CD8-positive, alpha-beta memory T cell (primary cell): ENCODE results near the gene ITGAE. TPM values are rescaled to one million over a fixed set of nuclear protein-coding genes. Genes with fewer than 3 reads are reported as not detected.
A peak's percentile ranks its signal among the peaks of the same experiment; 100 is the strongest.
"Not testable (repeated sequence)": the region's sequence is repeated elsewhere in the genome, so short reads cannot be mapped to it uniquely, and the experiment has no call there.

Source experiments
- CTCF ChIA-PET: fragments of 350-600 bp; sonication (Branson Sonifier 250); formaldehyde crosslinking; loops from one replicate; lab custom pipeline; 2021; ENCODE audit warnings: antibody characterized with exemption; lab: Charles Lee
- POLR2A ChIA-PET: fragments of 350-600 bp; sonication (Branson Sonifier 250); formaldehyde crosslinking; loops from one replicate; lab custom pipeline; 2021; ENCODE audit warnings: antibody characterized with exemption; lab: Charles Lee
- DNase-seq, 5 donors: peaks; one replicate each; pipeline versions ENCODE4 v3.0.0 to v3.0.0-alpha.2; 2020 to 2022; ENCODE audit warnings: mixed read lengths in 1 of 5
- H3K27ac ChIP-seq: one replicate; pipeline ENCODE4 v1.7.0; 2013; ENCODE audit warnings: low read depth, mild to moderate bottlenecking, low read length, moderate library complexity
- H3K27me3 ChIP-seq: 2 replicates; pipeline ENCODE4 v1.7.0; 2013; ENCODE audit warnings: low read length, mild to moderate bottlenecking; ENCODE audit not compliant: insufficient read depth, poor library complexity, severe bottlenecking
- H3K36me3 ChIP-seq: 2 replicates; pipeline ENCODE4 v1.7.0; 2013; ENCODE audit warnings: mild to moderate bottlenecking, low read length, moderate library complexity; ENCODE audit not compliant: insufficient read depth
- H3K4me1 ChIP-seq: 2 replicates; pipeline ENCODE4 v1.7.0; 2013; ENCODE audit warnings: mild to moderate bottlenecking, low read length, moderate library complexity; ENCODE audit not compliant: insufficient read depth
- H3K4me3 ChIP-seq: 2 replicates; pipeline ENCODE4 v1.7.0; 2013; ENCODE audit warnings: mild to moderate bottlenecking, low read length
- H3K9me3 ChIP-seq: 2 replicates; pipeline ENCODE4 v1.7.0; 2013; ENCODE audit warnings: mild to moderate bottlenecking, low read length
- H3K27ac Mint-ChIP-seq, 8 donors: one replicate each; pipeline ENCODE4 v1.8.0; 2020 to 2021; ENCODE audit warnings: mixed read lengths in 8 of 8, mild to moderate bottlenecking in 6 of 8, inconsistent platforms in 3 of 8, moderate library complexity in 3 of 8
- H3K27me3 Mint-ChIP-seq, 2 donors: one replicate each; pipeline ENCODE4 v1.8.0; 2020 to 2021; ENCODE audit warnings: mixed read lengths in 2 of 2, mild to moderate bottlenecking in 1 of 2, moderate library complexity in 1 of 2
- H3K36me3 Mint-ChIP-seq, 3 donors: one replicate each; pipeline ENCODE4 v1.8.0; 2020 to 2021; ENCODE audit warnings: mixed read lengths in 3 of 3, inconsistent platforms in 1 of 3, mild to moderate bottlenecking in 1 of 3
- H3K4me1 Mint-ChIP-seq, 3 donors: one replicate each; pipeline ENCODE4 v1.8.0; 2020 to 2021; ENCODE audit warnings: mixed read lengths in 3 of 3, inconsistent platforms in 1 of 3, mild to moderate bottlenecking in 1 of 3
- H3K4me3 Mint-ChIP-seq, 7 donors: one replicate each; pipeline ENCODE4 v1.8.0; 2020 to 2021; ENCODE audit warnings: mixed read lengths in 7 of 7, mild to moderate bottlenecking in 6 of 7, moderate library complexity in 4 of 7, inconsistent platforms in 2 of 7
- H3K9me3 Mint-ChIP-seq, 5 donors: one replicate each; pipeline ENCODE4 v1.8.0; 2020 to 2022; ENCODE audit warnings: mixed read lengths in 5 of 5, mild to moderate bottlenecking in 3 of 5, moderate library complexity in 2 of 5, inconsistent platforms in 1 of 5
- polyA plus RNA-seq: library from polyadenylated mRNA; unstranded; fragments of 300-500 nt; fragmentation: Illumina TruSeq; gene quantifications from one replicate; pipeline ENCODE4 v1.2.3, GENCODE V29; 2021
- total RNA-seq, 2 experiments: library from RNA; stranded (reverse); gene quantifications; one replicate each; pipeline ENCODE4 v1.2.3, GENCODE V29; 2021

ITGAE gene
- total and polyA plus RNA-seq, 3 experiments from 2014 or later: 46.6 to 66.6 (median 47.3) TPM

- H3K36me3 ChIP-seq, H3K27me3 ChIP-seq, POLR2A ChIA-PET, H3K9me3 ChIP-seq, CTCF ChIA-PET, H3K4me3 ChIP-seq, H3K27me3 Mint-ChIP-seq, DNase-seq, H3K9me3 Mint-ChIP-seq: not testable (repeated sequence)
- Histone ChIP-seq H3K4me1 (peaks cover 30% of the 10 kb centered on the region), H3K27ac (peak overlapping the region; percentile 62)
- H3K4me3 Mint-ChIP-seq: peak overlapping the region in 3 of 7 donors; percentile 12 to 77 (median 76)
- peak overlapping the region; percentile 54 to 100 (median 98) for H3K27ac Mint-ChIP-seq
- H3K4me1 Mint-ChIP-seq: peaks cover 61 to 86% (median 74%) of the 10 kb centered on the region in 3 donors
- H3K36me3 Mint-ChIP-seq: peaks cover 0 to 27% (median 0%) of the 10 kb centered on the region in 3 donors
Measured at GRCh38 chr17:3794152-3794551, 6.8 kb downstream of the ITGAE start.

GRCh38 chr17:3793258-3793657 is 7.7 kb downstream of the ITGAE start:
- peak overlapping the region in 6 of 8 donors; percentile 24 to 98 (median 70) for H3K27ac Mint-ChIP-seq
- H3K9me3 Mint-ChIP-seq, H3K27me3 Mint-ChIP-seq, H3K4me3 Mint-ChIP-seq, H3K27ac ChIP-seq, H3K9me3 ChIP-seq, CTCF ChIA-PET, POLR2A ChIA-PET, H3K27me3 ChIP-seq, H3K4me3 ChIP-seq, DNase-seq, H3K36me3 ChIP-seq: not testable (repeated sequence)
- peaks cover 0 to 20% (median 0%) of the 10 kb centered on the region in 3 donors for H3K36me3 Mint-ChIP-seq
- peaks cover 36% of the 10 kb centered on the region for H3K4me1 ChIP-seq
- H3K4me1 Mint-ChIP-seq: peaks cover 56 to 85% (median 69%) of the 10 kb centered on the region in 3 donors

DNA sequence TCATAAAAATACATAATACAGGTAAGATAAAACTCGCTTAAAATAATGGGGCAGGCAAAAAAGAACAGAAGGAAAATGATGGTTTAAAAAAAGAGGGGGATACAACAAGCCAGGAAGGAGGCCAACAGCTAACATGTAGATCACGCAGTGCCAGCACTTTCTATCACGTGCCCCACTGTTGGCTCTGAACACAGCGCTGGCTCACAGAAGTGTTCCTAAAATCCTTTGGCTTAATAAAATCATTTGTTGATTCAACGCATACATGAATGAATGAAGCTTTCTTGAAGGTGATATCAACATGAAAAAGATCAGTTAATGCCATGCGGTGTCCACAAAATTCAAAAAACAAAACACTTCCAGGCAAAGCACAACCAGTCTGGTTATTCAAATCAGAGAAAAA is 8.5 kb downstream of the ITGAE start:
- no peaks in the 10 kb centered on the region for H3K36me3 ChIP-seq
- no peak overlapping the region for H3K27ac ChIP-seq
- no peak overlapping the region for H3K4me3 ChIP-seq
- Mint-ChIP-seq H3K27ac (peak overlapping the region in 5 of 8 donors; percentile 2 to 90 (median 61)), H3K27me3 (no peaks in the 10 kb centered on the region), H3K9me3 (no peaks in the 10 kb centered on the region), H3K4me1 (peaks cover 56 to 85% (median 69%) of the 10 kb centered on the region in 3 donors), H3K4me3 (peak overlapping the region in 1 of 7 donors; percentile 27), H3K36me3 (peaks cover 0 to 20% (median 0%) of the 10 kb centered on the region in 3 donors)
- DNase-seq: no peak
- peaks cover 41% of the 10 kb centered on the region for H3K4me1 ChIP-seq
- POLR2A ChIA-PET: no interaction called here
- CTCF ChIA-PET: interaction anchor here (1.5 to 1.7 kb wide), 2 partner anchors 8 to 55 kb away, joined by 3 to 6 read pairs; partner anchors contain the start of gene ITGAE
- no peaks in the 10 kb centered on the region for H3K9me3 ChIP-seq
- no peaks in the 10 kb centered on the region for H3K27me3 ChIP-seq

- peaks cover 15% of the 10 kb centered on the region for H3K4me1 ChIP-seq
- H3K27me3 ChIP-seq: no peaks in the 10 kb centered on the region
- Mint-ChIP-seq H3K4me1 (peaks cover 38 to 72% (median 53%) of the 10 kb centered on the region in 3 donors), H3K27me3 (no peaks in the 10 kb centered on the region), H3K36me3 (peaks cover 0 to 16% (median 0%) of the 10 kb centered on the region in 3 donors), H3K27ac (peak overlapping the region; percentile 26 to 87 (median 74)), H3K4me3 (peak overlapping the region; percentile 3 to 78 (median 60)), H3K9me3 (no peaks in the 10 kb centered on the region)
- ChIA-PET POLR2A (interaction anchor here (0.6 to 1.5 kb wide), 7 partner anchors 10 to 106 kb away, joined by 3 to 11 read pairs (median 4); no protein-coding TSS in a partner anchor), CTCF (interaction anchor here (0.6 to 2.8 kb wide), 4 partner anchors 22 to 941 kb away, joined by 3 to 11 read pairs (median 6); no protein-coding TSS in a partner anchor)
- H3K36me3 ChIP-seq: no peaks in the 10 kb centered on the region
- H3K4me3 ChIP-seq: no peak overlapping the region
- no peak overlapping the region for H3K27ac ChIP-seq
- DNase-seq: peak in 2 of 5 donors; percentile 57 to 72
- H3K9me3 ChIP-seq: no peaks in the 10 kb centered on the region
Measured at GRCh38 chr17:3788200-3788599, 12.8 kb downstream of the ITGAE start.

GRCh38 chr17:3785323-3785722 is 15.7 kb downstream of the ITGAE start:
- H3K27ac ChIP-seq, H3K4me3 Mint-ChIP-seq, H3K9me3 Mint-ChIP-seq, POLR2A ChIA-PET, H3K9me3 ChIP-seq, CTCF ChIA-PET, DNase-seq, H3K27me3 ChIP-seq, H3K36me3 ChIP-seq, H3K27me3 Mint-ChIP-seq, H3K4me3 ChIP-seq: not testable (repeated sequence)
- H3K27ac Mint-ChIP-seq: peak overlapping the region in 3 of 8 donors; percentile 14 to 66 (median 66)
- H3K4me1 ChIP-seq: peaks cover 12% of the 10 kb centered on the region
- H3K4me1 Mint-ChIP-seq: peaks cover 28 to 50% (median 38%) of the 10 kb centered on the region in 3 donors
- peaks cover 0 to 14% (median 0%) of the 10 kb centered on the region in 3 donors for H3K36me3 Mint-ChIP-seq

DNA sequence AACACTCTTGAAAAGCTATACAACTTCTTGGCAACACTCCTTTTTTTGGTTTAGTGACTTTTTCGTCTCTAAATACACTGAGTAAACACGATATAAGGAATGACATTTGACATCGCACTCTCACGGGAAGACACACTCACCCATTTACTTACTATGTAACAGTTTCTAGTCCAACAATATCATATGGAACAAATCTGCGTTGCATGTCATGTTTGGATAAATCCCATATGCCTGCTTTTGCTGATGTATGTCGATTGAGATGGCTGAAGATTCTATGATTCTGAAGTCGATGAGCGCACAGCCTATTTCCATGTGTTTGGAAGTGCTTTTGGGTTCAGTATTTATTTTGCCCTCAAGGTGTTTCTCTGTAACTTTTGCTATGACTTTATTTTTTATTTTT is 18.2 kb downstream of the ITGAE start:
- Histone ChIP-seq H3K36me3 (no peaks in the 10 kb centered on the region), H3K27ac (no peak overlapping the region), H3K27me3 (no peaks in the 10 kb centered on the region), H3K9me3 (no peaks in the 10 kb centered on the region), H3K4me1 (peaks cover under 1% of the 10 kb centered on the region), H3K4me3 (no peak overlapping the region)
- Mint-ChIP-seq H3K27me3 (peaks cover 0 to 1% of the 10 kb centered on the region in 2 donors), H3K36me3 (peaks cover 0 to 13% (median 0%) of the 10 kb centered on the region in 3 donors), H3K4me1 (peaks cover 11 to 28% (median 18%) of the 10 kb centered on the region in 3 donors), H3K4me3 (no peak overlapping the region), H3K9me3 (no peaks in the 10 kb centered on the region), H3K27ac (peak overlapping the region in 1 of 8 donors; percentile 43)
- ChIA-PET POLR2A (no interaction called here), CTCF (interaction anchor here (0.9 kb wide), 1 partner anchor 44 kb away, joined by 3 read pairs; no protein-coding TSS in a partner anchor)
- no peak for DNase-seq

GRCh38 chr17:3780986-3781385 is 20.0 kb downstream of the ITGAE start:
- ChIA-PET POLR2A (interaction anchor here (0.6 to 0.7 kb wide), 2 partner anchors 37 to 777 kb away, joined by 3 to 4 read pairs; no protein-coding TSS in a partner anchor), CTCF (interaction anchor here (1.0 to 3.1 kb wide), 4 partner anchors 11 to 43 kb away, joined by 3 to 15 read pairs (median 4); no protein-coding TSS in a partner anchor)
- Histone ChIP-seq H3K27me3 (no peaks in the 10 kb centered on the region), H3K9me3 (no peaks in the 10 kb centered on the region), H3K36me3 (no peaks in the 10 kb centered on the region), H3K4me1 (no peaks in the 10 kb centered on the region), H3K27ac (no peak overlapping the region), H3K4me3 (no peak overlapping the region)
- Mint-ChIP-seq H3K27ac (peak overlapping the region in 1 of 8 donors; percentile 14), H3K36me3 (peaks cover 0 to 12% (median 0%) of the 10 kb centered on the region in 3 donors), H3K4me1 (peaks cover 5 to 16% (median 8%) of the 10 kb centered on the region in 3 donors), H3K27me3 (peaks cover 0 to 1% of the 10 kb centered on the region in 2 donors), H3K4me3 (no peak overlapping the region), H3K9me3 (no peaks in the 10 kb centered on the region)
- DNase-seq: no peak
